Stimulated activated CD4-positive, alpha-beta T cell treated with anti-CD3 and anti-CD28 coated beads, TNF-alpha, amount 100 ng/mL, for 48 hours (primary cell): ENCODE measurements around the gene NOX4.
"Not testable (repeated sequence)": the region's sequence is repeated elsewhere in the genome, so short reads cannot be mapped to it uniquely, and the experiment has no call there.

Experiments
- DNase-seq, 3 donors: peaks; one replicate each; pipeline ENCODE4 v3.0.0-alpha.2; 2020; ENCODE audit warnings: low read depth in 3 of 3

NOX4 gene

DNA sequence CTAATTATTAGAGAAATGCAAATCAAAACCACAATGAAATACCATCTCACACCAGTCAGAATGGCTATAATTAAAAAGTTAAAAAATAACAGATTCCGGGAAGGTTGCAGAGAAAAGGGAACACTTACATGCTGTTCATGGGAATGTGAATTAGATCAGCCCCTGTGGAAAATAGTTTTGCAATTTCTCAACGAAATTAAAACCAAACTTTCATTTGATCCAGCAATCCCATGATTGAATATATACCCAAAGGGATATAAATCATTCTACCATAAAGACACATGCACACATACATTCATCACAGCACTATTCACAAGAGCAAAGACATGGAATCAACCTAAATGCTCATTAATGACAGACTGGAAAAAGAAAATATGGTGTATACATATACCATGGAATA, 32.5 kb downstream of the NOX4 start:
- DNase-seq: no peak

- no peak for DNase-seq
Measured at GRCh38 chr11:89457190-89457589, 34.0 kb downstream of the NOX4 start.

GRCh38 chr11:89456681-89457080, 34.5 kb downstream of the NOX4 start:
- DNase-seq: no peak

DNA sequence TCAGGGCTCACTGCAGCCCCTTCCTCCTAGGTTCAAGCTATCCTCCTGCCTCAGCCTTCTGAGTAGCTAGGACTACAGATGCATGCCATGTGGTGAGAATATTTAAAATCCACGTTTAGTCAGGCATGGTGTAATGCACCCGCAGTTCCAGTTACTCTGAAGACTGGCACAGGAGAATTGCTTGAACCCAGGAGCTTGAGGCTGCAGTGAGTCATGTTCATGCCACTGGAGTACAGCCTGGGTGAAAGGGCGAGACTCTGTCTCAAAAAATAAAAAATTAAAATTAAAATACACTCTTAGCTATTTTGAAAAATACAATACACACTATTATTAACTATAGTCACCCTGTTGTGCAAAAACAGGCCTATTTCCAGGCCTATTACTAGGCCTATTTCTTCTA, 38.4 kb downstream of the NOX4 start:
- DNase-seq: no peak

DNA sequence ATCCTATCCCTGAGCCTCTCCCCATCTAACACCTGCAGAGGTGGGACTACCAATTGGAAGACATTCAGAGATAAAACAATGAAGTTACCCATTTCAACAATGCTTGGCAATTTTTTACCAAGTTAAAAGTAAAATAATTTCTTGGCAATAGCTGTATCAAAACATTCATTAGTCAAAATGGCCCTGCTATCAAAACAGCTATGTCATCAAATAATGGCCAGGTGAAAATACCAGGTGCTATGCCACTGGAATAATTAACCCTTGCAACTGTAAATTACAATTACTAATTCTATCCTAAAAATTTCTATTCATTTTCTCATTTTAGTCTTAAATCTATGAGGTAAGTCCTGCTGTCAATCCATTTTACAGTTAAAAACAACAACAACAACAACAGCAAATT, 43.3 kb downstream of the NOX4 start:
- DNase-seq: no peak

DNA sequence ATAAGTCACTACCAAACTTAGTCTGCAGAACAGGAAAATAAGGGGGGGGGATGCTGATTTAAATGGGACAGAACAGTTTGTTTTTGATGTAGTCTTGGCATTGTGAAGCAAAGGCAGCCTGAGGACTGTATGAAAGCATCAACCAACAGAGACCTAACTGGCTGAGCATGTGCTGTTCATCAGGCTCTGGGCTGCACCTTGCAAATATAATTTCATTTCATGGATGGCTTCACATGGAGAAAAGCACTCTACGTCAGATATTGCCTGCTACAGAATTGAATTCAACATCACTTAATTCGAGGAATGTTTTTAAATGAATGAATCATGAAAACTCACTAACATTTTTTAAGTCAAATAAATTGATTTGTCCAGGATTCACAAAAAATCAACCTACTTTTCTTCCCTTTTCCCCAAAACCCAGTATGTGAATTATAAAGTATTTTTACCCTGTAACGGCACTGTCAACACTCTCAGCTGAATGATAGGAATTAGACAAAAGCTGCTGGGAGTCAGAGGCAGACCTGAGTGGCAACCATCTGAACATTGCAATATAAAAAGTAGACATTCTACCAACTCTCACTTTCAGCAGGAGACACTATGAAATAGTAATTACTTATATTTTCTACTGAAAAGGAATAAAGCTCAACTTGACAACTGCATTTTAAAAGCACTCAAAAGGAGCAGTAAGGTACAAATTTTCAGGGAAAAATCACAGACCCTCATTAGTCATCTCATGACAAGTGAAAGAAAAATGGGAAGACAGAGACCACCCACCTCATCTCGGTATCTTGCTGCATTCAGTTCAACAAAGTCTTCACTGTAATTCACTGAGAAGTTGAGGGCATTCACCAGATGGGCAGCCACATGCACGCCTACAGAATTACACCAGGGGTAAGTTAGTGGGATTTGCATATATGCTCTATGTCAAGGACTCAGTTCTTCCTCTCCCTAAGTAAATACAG, 47.5 kb downstream of the NOX4 start:
- no peak for DNase-seq

DNA sequence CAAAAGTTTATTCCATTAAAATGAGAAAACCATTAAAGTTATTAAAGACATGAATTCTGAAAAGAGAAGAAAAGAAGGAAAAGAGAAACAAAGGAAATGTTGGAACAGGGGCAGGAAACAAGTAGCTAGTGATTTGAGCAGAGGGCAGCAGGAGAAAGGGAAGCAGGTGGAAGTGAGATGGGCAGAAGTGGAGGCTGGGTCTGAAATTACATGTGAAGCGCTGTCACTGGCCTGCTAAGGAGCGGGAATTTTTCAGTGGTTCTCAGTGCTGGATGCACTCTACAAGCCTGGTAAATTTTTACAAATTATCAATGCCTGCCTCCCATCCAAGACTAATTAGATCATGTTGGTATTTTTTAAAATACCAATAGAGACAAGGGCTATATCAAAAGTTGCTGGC, 48.4 kb downstream of the NOX4 start:
- no peak for DNase-seq

GRCh38 chr11:89441606-89442005, 49.6 kb downstream of the NOX4 start:
- DNase-seq: no peak

DNA sequence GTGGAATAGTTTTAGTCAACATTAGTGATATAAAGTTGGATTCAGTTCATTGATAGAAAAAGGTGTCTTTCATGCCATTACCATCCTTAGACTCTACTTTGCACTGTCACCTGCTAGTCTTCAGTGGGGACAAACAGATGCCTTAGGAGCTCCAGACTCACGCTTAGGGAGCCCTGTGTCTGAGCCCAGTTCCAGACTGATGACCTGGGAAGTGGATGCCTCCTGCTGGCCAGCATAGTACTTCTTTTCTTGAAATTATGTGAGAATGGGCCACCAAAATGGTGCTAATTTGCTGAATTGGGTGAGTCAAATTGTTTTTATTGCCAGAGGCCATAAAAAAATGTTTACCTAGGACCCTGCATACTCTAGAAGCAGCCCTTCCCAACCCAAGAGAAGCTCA, 53.9 kb downstream of the NOX4 start:
- no peak for DNase-seq

GRCh38 chr11:89436071-89436470, 55.1 kb downstream of the NOX4 start:
- no peak for DNase-seq

DNA sequence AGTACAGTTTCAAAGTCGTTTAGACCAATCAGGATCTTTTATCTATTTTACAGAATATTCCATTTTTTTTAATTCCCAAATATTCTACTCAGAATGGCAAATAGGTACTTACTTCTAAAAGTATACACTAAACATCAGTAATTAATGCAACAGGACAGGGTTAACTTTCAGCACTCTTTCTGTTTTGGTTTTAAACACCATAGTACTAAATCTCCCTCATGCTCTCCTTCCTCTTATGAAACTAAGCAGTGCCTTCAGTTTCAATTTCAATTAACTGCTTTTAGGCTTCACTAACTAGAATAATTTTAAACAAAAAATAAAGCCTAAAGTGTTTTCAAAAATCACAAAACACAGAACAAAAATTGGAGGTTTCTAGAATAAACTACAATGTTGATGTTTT, 57.9 kb downstream of the NOX4 start:
- DNase-seq: no peak

DNA sequence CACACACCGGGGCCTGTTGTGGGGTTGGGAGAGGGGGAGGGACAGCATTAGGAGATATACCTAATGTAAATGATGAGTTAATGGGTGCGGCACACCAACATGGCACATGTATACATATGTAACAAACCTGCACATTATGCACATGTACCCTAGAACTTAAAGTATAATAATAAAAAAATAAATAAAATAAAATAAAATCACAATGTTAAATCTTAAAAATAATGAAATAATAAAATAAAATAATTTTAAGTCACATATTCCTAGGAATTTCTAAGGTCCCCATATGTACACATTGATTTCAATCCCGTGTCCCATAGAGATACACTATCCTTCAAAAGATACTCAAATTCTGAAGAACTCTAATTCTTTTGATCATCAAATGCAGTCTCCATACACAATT, 59.0 kb downstream of the NOX4 start:
- not testable (repeated sequence) for DNase-seq

DNA sequence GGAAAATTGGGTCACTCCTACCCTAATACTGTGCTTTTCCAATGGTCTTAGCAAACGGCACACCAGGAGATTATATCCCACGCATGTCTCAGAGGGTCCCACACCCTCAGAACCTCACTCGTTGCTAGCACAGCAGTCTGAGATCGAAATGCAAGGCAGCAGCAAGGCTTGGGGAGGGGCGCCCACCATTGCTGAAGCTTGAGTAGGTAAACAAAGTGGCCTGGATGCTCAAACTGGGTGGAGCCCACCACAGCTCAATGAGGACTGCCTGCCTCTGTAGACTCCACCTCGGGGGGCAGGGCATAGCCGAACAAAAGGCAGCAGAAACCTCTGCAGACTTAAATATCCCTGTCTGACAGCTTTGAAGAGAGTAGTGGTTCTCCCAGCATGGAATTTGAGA, 64.7 kb downstream of the NOX4 start:
- not testable (repeated sequence) for DNase-seq

GRCh38 chr11:89421718-89422117, 69.5 kb downstream of the NOX4 start:
- no peak for DNase-seq

DNA sequence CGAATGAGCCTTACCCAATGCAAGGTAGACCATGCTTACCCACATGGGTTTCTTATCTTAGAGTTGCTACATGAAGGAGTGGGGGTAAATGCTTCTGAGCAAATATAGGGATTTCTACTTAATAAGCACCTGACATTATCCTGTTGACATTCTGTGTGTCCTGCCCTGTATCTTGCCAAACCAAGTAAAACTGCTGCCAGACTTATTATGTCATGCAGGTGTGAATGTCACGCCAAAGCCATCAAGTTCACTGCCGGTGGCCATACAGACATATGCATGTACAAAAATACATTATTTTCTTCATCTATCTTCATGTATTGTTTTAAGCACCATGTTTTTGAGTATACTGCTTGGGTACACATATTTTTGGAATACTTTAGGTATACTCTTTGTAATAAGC, 70.2 kb downstream of the NOX4 start:
- DNase-seq: no peak

GRCh38 chr11:89416961-89417360, 74.2 kb downstream of the NOX4 start:
- DNase-seq: no peak

GRCh38 chr11:89411112-89411511, 80.1 kb downstream of the NOX4 start:
- not testable (repeated sequence) for DNase-seq

DNA sequence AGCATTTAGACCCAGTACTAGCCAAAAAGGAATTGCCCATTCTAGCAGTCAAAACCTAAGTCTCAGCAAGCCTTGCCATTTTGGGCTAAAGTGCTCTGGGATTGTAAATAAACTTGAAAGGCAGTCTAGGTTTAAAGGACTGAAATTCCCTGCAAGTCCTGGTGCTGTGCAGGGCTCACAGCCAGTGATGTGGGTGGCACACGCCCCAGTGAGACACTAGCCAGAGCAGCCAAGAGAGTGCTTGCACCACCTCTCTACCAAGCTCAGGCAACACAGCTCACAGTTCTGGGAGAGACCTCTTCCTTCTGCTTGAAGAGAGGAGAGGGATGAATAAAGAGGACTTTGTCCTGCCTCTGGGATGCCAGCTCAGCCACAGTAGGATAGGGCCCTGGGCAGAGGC, 80.5 kb downstream of the NOX4 start:
- not testable (repeated sequence) for DNase-seq

GRCh38 chr11:89408441-89408840, 82.7 kb downstream of the NOX4 start:
- DNase-seq: not testable (repeated sequence)

DNA sequence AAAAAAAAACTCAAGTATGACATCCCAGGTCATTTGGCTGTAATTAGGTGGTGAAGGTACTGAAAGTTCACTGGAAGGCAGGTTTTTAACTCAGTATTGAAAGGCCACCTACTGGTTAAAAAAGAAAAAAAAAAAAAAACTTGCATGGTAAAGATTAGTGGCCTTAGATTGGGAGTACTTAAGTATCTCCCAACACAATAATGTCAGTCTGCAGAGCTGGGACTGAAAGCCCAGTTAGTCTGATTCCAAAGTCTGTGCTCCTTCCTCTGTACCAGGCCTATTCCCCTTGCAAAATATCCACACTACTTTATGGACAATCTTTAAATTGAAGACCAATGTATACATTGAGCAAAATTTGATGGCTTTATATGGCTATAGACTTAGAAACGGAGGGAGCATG, 85.5 kb downstream of the NOX4 start:
- DNase-seq: no peak

GRCh38 chr11:89391654-89392053, 99.5 kb downstream of the NOX4 start:
- not testable (repeated sequence) for DNase-seq

DNA sequence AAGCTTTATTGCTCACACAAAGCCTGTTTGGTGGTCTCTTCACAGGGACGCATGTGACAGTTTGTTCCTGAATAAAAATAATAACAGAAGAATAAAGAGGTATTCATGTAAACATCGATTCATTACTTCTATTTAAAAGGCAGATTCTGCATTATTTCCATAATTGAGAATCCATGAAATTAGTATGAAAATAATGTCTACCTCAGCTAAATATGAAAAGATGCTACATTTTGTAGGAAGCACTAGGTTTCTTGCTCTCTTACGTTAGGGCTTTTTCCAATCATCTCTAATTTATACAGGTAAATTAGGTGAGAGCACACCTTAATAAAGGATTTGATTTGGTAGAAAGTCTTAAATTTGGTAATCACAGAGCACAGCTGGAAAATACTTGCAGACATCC, 103.7 kb downstream of the NOX4 start:
- not testable (repeated sequence) for DNase-seq

DNA sequence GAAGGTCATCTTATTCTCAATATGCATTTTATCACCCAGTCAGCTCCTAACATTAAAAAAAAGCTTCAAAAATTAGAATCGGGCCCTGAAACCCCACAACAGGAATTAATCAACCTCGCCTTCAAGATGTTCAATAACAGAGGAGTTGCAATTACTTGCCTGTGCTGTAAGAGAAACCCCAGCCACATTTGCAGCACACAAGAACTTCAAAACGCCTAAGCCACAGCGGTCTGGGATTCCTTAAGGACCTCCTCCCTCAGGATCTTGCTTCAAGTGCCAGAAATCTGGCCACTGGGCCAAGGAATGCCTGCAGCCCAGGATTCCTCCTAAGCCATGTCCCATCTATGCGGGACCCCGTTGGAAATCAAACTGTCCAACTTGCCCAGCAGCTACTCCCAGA, 108.2 kb downstream of the NOX4 start:
- not testable (repeated sequence) for DNase-seq

DNA sequence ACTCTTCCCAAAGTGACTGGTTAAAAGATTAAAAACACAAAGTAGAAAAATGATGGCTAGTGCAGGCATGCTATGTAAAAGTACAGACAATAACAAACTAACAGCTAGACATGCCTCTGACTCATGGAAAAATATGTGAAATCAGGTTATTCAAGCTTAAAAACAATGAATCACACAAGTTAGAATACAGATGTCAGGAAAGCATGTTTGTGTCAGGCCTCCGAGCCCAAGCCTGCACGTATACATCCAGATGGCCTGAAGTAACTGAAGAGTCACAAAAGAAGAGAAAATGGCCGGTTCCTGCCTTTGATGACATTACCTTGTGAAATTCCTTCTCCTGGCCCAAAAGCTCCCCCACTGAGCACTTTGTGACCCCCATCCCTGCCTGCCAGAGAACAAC, 110.1 kb downstream of the NOX4 start:
- DNase-seq: peak in 1 of 3 donors; percentile 2
